Lower leg skin (tissue), 3 donors: ENCODE measurements around the gene LTB4R.

Experiments used
- POLR2A ChIP-seq, 2 donors: fragments of 450-650 bp; IDR thresholded peaks; one replicate each; pipeline ENCODE4 v1.6.1; 2016 to 2017; ENCODE audit warnings: antibody characterized with exemption in 2 of 2, mild to moderate bottlenecking in 1 of 2, moderate library complexity in 1 of 2
- TF ChIP-seq, protein P1 (sequence below), 3 donors: fragments of 450-650 bp; IDR thresholded peaks; one replicate each; pipeline ENCODE4 v1.5.1; 2016; ENCODE audit warnings: antibody characterized with exemption in 3 of 3, mild to moderate bottlenecking in 3 of 3, moderate library complexity in 2 of 3

- TF ChIP-seq, protein P1, sequence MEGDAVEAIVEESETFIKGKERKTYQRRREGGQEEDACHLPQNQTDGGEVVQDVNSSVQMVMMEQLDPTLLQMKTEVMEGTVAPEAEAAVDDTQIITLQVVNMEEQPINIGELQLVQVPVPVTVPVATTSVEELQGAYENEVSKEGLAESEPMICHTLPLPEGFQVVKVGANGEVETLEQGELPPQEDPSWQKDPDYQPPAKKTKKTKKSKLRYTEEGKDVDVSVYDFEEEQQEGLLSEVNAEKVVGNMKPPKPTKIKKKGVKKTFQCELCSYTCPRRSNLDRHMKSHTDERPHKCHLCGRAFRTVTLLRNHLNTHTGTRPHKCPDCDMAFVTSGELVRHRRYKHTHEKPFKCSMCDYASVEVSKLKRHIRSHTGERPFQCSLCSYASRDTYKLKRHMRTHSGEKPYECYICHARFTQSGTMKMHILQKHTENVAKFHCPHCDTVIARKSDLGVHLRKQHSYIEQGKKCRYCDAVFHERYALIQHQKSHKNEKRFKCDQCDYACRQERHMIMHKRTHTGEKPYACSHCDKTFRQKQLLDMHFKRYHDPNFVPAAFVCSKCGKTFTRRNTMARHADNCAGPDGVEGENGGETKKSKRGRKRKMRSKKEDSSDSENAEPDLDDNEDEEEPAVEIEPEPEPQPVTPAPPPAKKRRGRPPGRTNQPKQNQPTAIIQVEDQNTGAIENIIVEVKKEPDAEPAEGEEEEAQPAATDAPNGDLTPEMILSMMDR (IDR thresholded peaks at IDR 0.05): peak in 1 of 3 donors; percentile 4
- no peak for TF ChIP-seq POLR2A (IDR thresholded peaks at IDR 0.05)
Measured at GRCh38 chr14:24308342-24309124, 2.8 kb upstream of the LTB4R start.
